Measurements from ENCODE around the gene LIMD2. TPM values are rescaled to one million over a fixed set of nuclear protein-coding genes. Genes with fewer than 3 reads are reported as not detected.

Gene LIMD2
- total RNA-seq, 1 experiment from 2014 or later: 15.3 TPM

GRCh38 chr17:63652106-63652505 is 47.8 kb downstream of the LIMD2 start:
- Histone ChIP-seq H3K27ac (ENCODE audit: low read length) (no peak overlapping the region), H3K36me3 (ENCODE audit: control insufficient read depth, insufficient read depth, low read length) (no peaks in the 10 kb centered on the region; the same call in 1 of the 2 replicates), H3K4me3 (ENCODE audit: low read depth in 2 of 2, low read length in 2 of 2) (no peak overlapping the region), H3K27me3 (ENCODE audit: control insufficient read depth, insufficient read depth, low read length) (no peaks in the 10 kb centered on the region), H3K4me1 (ENCODE audit: control insufficient read depth, insufficient read depth, low read length) (no peaks in the 10 kb centered on the region), H3K9me3 (ENCODE audit: control insufficient read depth, insufficient read depth, low read depth, low read length) (no peaks in the 10 kb centered on the region)
- ChIA-PET POLR2A (no interaction called here), CTCF (no interaction called here)
- DNase-seq (ENCODE audit: low read depth, low spot score): no peak
- intact Hi-C loops (cut with micrococcal nuclease; ENCODE audit: unreplicated experiment): no loop called here
- BruUV-seq (replicated peaks): no TSS peak
- in situ Hi-C loops (cut with HindIII; ENCODE audit: low pct_unique_long_range_greater_than_20kb, low sequenced_read_pairs): no loop called here
- ATAC-seq: no peak
- TF ChIP-seq CTCF (IDR thresholded peaks at IDR 0.05): no peak
- no peak for TF ChIP-seq REST (IDR thresholded peaks at IDR 0.05; ENCODE audit: insufficient read depth in 1 of 2, low read depth in 2 of 2, low read length in 1 of 2)
- no peak for TF ChIP-seq TCF7L2 (IDR thresholded peaks at IDR 0.05; ENCODE audit: low read depth, low read length)
- TF ChIP-seq SIN3A (IDR thresholded peaks at IDR 0.05; ENCODE audit: borderline replicate concordance, insufficient read depth, low read depth, low read length): no peak
- TF ChIP-seq POLR2AphosphoS5 (IDR thresholded peaks at IDR 0.05; ENCODE audit: low read depth, low read length): no peak

- in situ Hi-C loops (cut with HindIII; ENCODE audit: low pct_unique_long_range_greater_than_20kb, low sequenced_read_pairs) (no loop called here), intact Hi-C loops (cut with micrococcal nuclease; ENCODE audit: unreplicated experiment) (no loop called here)
- no peaks in the 10 kb centered on the region; the same call in 1 of the 2 replicates for H3K36me3 ChIP-seq (ENCODE audit: control insufficient read depth, insufficient read depth, low read length)
- ChIA-PET CTCF (no interaction called here), POLR2A (no interaction called here)
- ATAC-seq: no peak
- no peak for TF ChIP-seq TCF7L2 (IDR thresholded peaks at IDR 0.05; ENCODE audit: low read depth, low read length)
- TF ChIP-seq CTCF (IDR thresholded peaks at IDR 0.05): no peak
- no peak for TF ChIP-seq SIN3A (IDR thresholded peaks at IDR 0.05; ENCODE audit: borderline replicate concordance, insufficient read depth, low read depth, low read length)
- no peak for TF ChIP-seq REST (IDR thresholded peaks at IDR 0.05; ENCODE audit: insufficient read depth in 1 of 2, low read depth in 2 of 2, low read length in 1 of 2)
- no peak for TF ChIP-seq POLR2AphosphoS5 (IDR thresholded peaks at IDR 0.05; ENCODE audit: low read depth, low read length)
- no peak overlapping the region for H3K4me3 ChIP-seq (ENCODE audit: low read depth in 2 of 2, low read length in 2 of 2)
- no peak for DNase-seq (ENCODE audit: low read depth, low spot score)
- H3K9me3 ChIP-seq (ENCODE audit: control insufficient read depth, insufficient read depth, low read depth, low read length): no peaks in the 10 kb centered on the region
- H3K27ac ChIP-seq (ENCODE audit: low read length): no peak overlapping the region
- no peaks in the 10 kb centered on the region for H3K27me3 ChIP-seq (ENCODE audit: control insufficient read depth, insufficient read depth, low read length)
- no peaks in the 10 kb centered on the region for H3K4me1 ChIP-seq (ENCODE audit: control insufficient read depth, insufficient read depth, low read length)
- BruUV-seq (replicated peaks): no TSS peak
Measured at GRCh38 chr17:63649813-63650212, 50.1 kb downstream of the LIMD2 start.

All from Panc1 (cell line).